SK-N-SH (cell line): ENCODE results near the gene UBE2N. TPM values are rescaled to one million over a fixed set of nuclear protein-coding genes. Genes with fewer than 3 reads are reported as not detected.
A peak's percentile ranks its signal among the peaks of the same experiment; 100 is the strongest.

ENCODE experiments used
- CTCF ChIA-PET: fragments of 300-600, 350-600 bp; formaldehyde crosslinking; extraction: SDS; loops from one replicate; lab custom pipeline; 2021; lab: Yijun Ruan, JAX
- POLR2A ChIA-PET: fragments of 350-600 bp; sonication (Branson Sonifier 250); formaldehyde crosslinking; extraction: SDS; loops from one replicate; lab custom pipeline; 2020; ENCODE audit warnings: antibody characterized with exemption, inconsistent platforms; lab: Yijun Ruan, JAX
- DNase-seq: peaks from one replicate; pipeline ENCODE4 v3.0.0; 2012
- H2AFZ ChIP-seq: fragments of 200-600 bp; sonication (generic); 2 replicates; pipeline ENCODE4 v1.8.1; 2016; ENCODE audit warnings: antibody characterized with exemption, mild to moderate bottlenecking, low read depth
- H3F3A ChIP-seq: fragments of 200-600 bp; sonication (generic); replicated peaks from 2 replicates; pipeline ENCODE3; 2016; ENCODE audit warnings: antibody characterized with exemption, mild to moderate bottlenecking; ENCODE audit not compliant: insufficient read depth
- H3K27ac ChIP-seq, 2 experiments: fragments of 200-500 bp in 1 of 2; fragments of 200-600 bp in 1 of 2; sonication (Bioruptor generic) in 1 of 2; sonication (generic), shearing (Covaris generic) in 1 of 2; 2 replicates each; pipeline versions ENCODE4 v1.5.1 to v1.6.1; 2014 to 2016; ENCODE audit warnings: low read depth in 2 of 2, inconsistent platforms in 1 of 2, low read length in 1 of 2, mild to moderate bottlenecking in 1 of 2, mixed read lengths in 1 of 2
- H3K27me3 ChIP-seq: fragments of 200-600 bp; sonication (generic), shearing (Covaris generic); 2 replicates; pipeline ENCODE4 v1.6.1; 2016; ENCODE audit warnings: mixed run types; ENCODE audit not compliant: insufficient read depth
- H3K36me3 ChIP-seq, 2 experiments: fragments of 200-500 bp in 1 of 2; fragments of 200-600 bp in 1 of 2; sonication (Bioruptor generic) in 1 of 2; sonication (generic) in 1 of 2; replicated peaks in 1 of 2; 2 replicates each; pipeline versions ENCODE3 to v1.5.1; 2014 to 2016; ENCODE audit warnings: low read length in 1 of 2, mild to moderate bottlenecking in 1 of 2; ENCODE audit not compliant: insufficient read depth in 2 of 2, control insufficient read depth in 1 of 2
- H3K4me1 ChIP-seq, 2 experiments: fragments of 200-500 bp in 1 of 2; fragments of 200-600 bp in 1 of 2; sonication (Bioruptor generic) in 1 of 2; sonication (generic), shearing (Covaris generic) in 1 of 2; 2 replicates each; pipeline versions ENCODE4 v1.5.1 to v1.6.1; 2014 to 2016; ENCODE audit warnings: low read depth in 1 of 2, low read length in 1 of 2, mixed run types in 1 of 2; ENCODE audit not compliant: insufficient read depth in 2 of 2, control insufficient read depth in 1 of 2
- H3K4me2 ChIP-seq: fragments of 200-600 bp; sonication (generic), shearing (Covaris generic); 2 replicates; pipeline ENCODE4 v1.6.1; 2017; ENCODE audit warnings: mixed run types
- H3K4me3 ChIP-seq, 2 experiments: fragments of 200-500 bp in 1 of 2; fragments of 200-600 bp in 1 of 2; sonication (Bioruptor generic) in 1 of 2; sonication (generic), shearing (Covaris generic) in 1 of 2; 2 replicates each; pipeline versions ENCODE4 v1.5.1 to v1.8.1; 2014 to 2016; ENCODE audit warnings: low read depth in 2 of 2, inconsistent platforms in 1 of 2, low read length in 1 of 2, mild to moderate bottlenecking in 1 of 2, mixed read lengths in 1 of 2, moderate library complexity in 1 of 2
- H3K79me2 ChIP-seq: fragments of 200-600 bp; sonication (generic); 2 replicates; pipeline ENCODE4 v1.8.1; 2017; ENCODE audit warnings: mild to moderate bottlenecking; ENCODE audit not compliant: insufficient read depth
- H3K9ac ChIP-seq: fragments of 200-600 bp; sonication (generic); 2 replicates; pipeline ENCODE4 v1.6.1; 2017; ENCODE audit warnings: mixed run types
- H3K9me2 ChIP-seq: fragments of 200-600 bp; sonication (generic); 2 replicates; pipeline ENCODE4 v1.6.1; 2017; ENCODE audit warnings: mixed run types
- H3K9me3 ChIP-seq: fragments of 200-600 bp; sonication (generic); 2 replicates; pipeline ENCODE4 v1.6.1; 2017; ENCODE audit warnings: mixed run types, mild to moderate bottlenecking, moderate library complexity
- H4K20me1 ChIP-seq: fragments of 200-600 bp; sonication (generic); 2 replicates; pipeline ENCODE4 v1.6.1; 2017; ENCODE audit warnings: mild to moderate bottlenecking, mixed run types; ENCODE audit not compliant: insufficient read depth
- CTCF ChIP-seq: fragments of 200-600 bp; sonication (generic); IDR thresholded peaks from 2 replicates; pipeline ENCODE4 v1.6.1; 2017; ENCODE audit warnings: antibody characterized with exemption, mild to moderate bottlenecking, moderate library complexity
- EP300 ChIP-seq, 2 experiments: IDR thresholded peaks; 2 replicates each; pipeline versions ENCODE4 v1.4.0 to v1.6.1; 2012; ENCODE audit warnings: borderline replicate concordance in 1 of 2, low read depth in 1 of 2, low read length in 1 of 2
- EZH2phosphoT487 ChIP-seq: fragments of 200-600 bp; sonication (generic); IDR thresholded peaks from 2 replicates; pipeline ENCODE4 v1.6.1; 2017; ENCODE audit warnings: low read depth, mixed run types, mild to moderate bottlenecking, antibody characterized with exemption, moderate library complexity, borderline replicate concordance
- FOXM1 ChIP-seq: IDR thresholded peaks from 2 replicates; pipeline ENCODE4 v1.4.0; 2012; ENCODE audit warnings: low read depth, mild to moderate bottlenecking
- IRF3 ChIP-seq: fragments of 150-350 bp; IDR thresholded peaks from 2 replicates; pipeline ENCODE4 v1.6.1; 2016; ENCODE audit warnings: mild to moderate bottlenecking, low read depth, low read length
- MEF2A ChIP-seq: IDR thresholded peaks from 2 replicates; pipeline ENCODE4 v1.4.0; 2012; ENCODE audit warnings: low read depth, borderline replicate concordance
- MXI1 ChIP-seq: IDR thresholded peaks from 2 replicates; pipeline ENCODE4 v1.6.1; 2012; ENCODE audit warnings: mild to moderate bottlenecking, low read depth, low read length, improper control_type of control experiment
- NRF1 ChIP-seq: IDR thresholded peaks from 2 replicates; pipeline ENCODE4 v1.6.1; 2012; ENCODE audit warnings: low read depth, mild to moderate bottlenecking, low read length
- RCOR1 ChIP-seq: fragments of 150-350 bp; IDR thresholded peaks from 2 replicates; pipeline ENCODE4 v1.6.1; 2017; ENCODE audit warnings: antibody characterized with exemption, low read length
- SIN3A ChIP-seq: IDR thresholded peaks from 2 replicates; pipeline ENCODE4 v1.6.1; 2012; ENCODE audit warnings: low read depth, mild to moderate bottlenecking, low read length, moderate library complexity, borderline replicate concordance
- SMC3 ChIP-seq: IDR thresholded peaks from 2 replicates; pipeline ENCODE4 v1.6.1; 2012; ENCODE audit warnings: low read depth, low read length, improper control_type of control experiment
- TCF12 ChIP-seq: IDR thresholded peaks from 2 replicates; pipeline ENCODE4 v1.4.0; 2012
- TEAD4 ChIP-seq: IDR thresholded peaks from 2 replicates; pipeline ENCODE4 v1.4.0; 2012; ENCODE audit warnings: mild to moderate bottlenecking, borderline replicate concordance; ENCODE audit not compliant: insufficient read depth
- USF1 ChIP-seq: IDR thresholded peaks from 2 replicates; pipeline ENCODE4 v1.4.0; 2012; ENCODE audit warnings: low read depth, borderline replicate concordance
- ZBTB33 ChIP-seq: IDR thresholded peaks from 2 replicates; pipeline ENCODE4 v1.4.0; 2012; ENCODE audit warnings: low read depth, borderline replicate concordance
- WGBS: methylation state at CpG from one replicate; pipeline ENCODE4 v1.1.6; 2017; ENCODE audit warnings: low lambda C conversion rate; 5-methylcytosine and 5-hydroxymethylcytosine counted together
- polyA plus RNA-seq, 3 experiments: library from polyadenylated mRNA; depleted of rRNA; stranded (reverse); fragments of >200 nt; gene quantifications; 2 replicates each; pipeline ENCODE4 v1.2.3, GENCODE V29; 2012

UBE2N gene
- polyA plus RNA-seq, 1 of the 3 experiments (the other 2 are of a cell fraction) = 102 TPM

DNA sequence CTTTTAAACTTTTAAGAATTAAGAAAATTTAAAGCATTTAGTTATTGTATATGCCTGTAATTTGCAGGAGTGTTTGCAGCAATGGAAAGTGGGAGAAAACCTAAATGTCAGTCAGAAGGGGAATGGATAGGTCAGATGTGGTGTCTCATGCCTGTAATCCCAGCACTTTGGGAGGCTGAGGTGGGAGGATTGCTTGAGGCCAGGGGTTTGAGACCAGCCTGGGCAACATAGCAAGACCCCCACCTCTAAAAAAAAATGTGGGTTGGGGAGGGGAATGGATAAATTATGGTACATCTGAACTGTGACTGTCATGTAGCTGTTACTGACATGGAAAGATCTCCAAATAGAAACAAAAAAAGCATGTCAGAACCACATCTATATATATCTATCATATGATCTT is 27.6 kb upstream of the UBE2N start:
- H3K36me3 ChIP-seq = peaks cover 16 to 37% of the 10 kb centered on the region in 2 experiments
- POLR2A ChIA-PET = no interaction called here
- peak overlapping the region; percentile 85 for H3K4me2 ChIP-seq

DNA sequence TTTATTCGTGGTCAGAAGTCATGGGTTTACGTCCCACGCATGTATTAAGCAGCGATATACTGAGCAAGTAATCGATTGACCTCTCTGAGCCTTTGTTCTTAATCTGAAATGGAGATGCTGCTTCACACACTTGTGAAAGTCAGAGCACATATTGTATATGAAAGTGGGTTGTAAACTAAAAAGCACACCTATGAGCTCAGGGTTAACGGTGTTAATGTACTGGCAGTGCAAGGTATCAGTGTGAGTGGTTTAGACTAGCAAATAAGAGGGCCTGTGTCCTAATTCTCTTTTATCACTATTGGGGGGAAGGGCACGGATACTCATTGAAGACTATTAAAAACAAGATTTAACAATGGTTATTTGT is 26.2 kb upstream of the UBE2N start:
- no peaks in the 10 kb centered on the region for H3F3A ChIP-seq
- ChIA-PET CTCF (interaction anchor here (0.7 to 1.9 kb wide), 9 partner anchors 9 to 634 kb away, joined by 4 to 7 read pairs (median 5); partner anchors contain the start of gene UBE2N), POLR2A (no interaction called here)
- under 1% methylated on average over 7 of the region's 7 CpGs for WGBS
- H3K9ac ChIP-seq = peak overlapping the region; percentile 89
- H3K27me3 ChIP-seq = no peaks in the 10 kb centered on the region
- H3K27ac ChIP-seq = peak overlapping the region; percentile 89 to 95
- peak overlapping the region; percentile 79 to 84 for H3K4me3 ChIP-seq
- H3K4me1 ChIP-seq = peaks cover 5% of the 10 kb centered on the region in 2 experiments; a peak in 2 of 4 replicates
- H3K79me2 ChIP-seq = peaks cover 55% of the 10 kb centered on the region
- H3K9me3 ChIP-seq = no peaks in the 10 kb centered on the region
- peaks cover 16 to 28% of the 10 kb centered on the region in 2 experiments for H3K36me3 ChIP-seq
- no peaks in the 10 kb centered on the region for H3K9me2 ChIP-seq
- H4K20me1 ChIP-seq = peaks cover 5% of the 10 kb centered on the region; the same call in 1 of the 2 replicates
- DNase-seq = no peak
- peak overlapping the region; percentile 85 for H3K4me2 ChIP-seq
- peak overlapping the region; percentile 84 for H2AFZ ChIP-seq
- TF ChIP-seq EP300 (IDR thresholded peaks at IDR 0.05; ENCODE audit: borderline replicate concordance in 1 of 2, low read depth in 1 of 2, low read length in 1 of 2) = no peak
- no peak for TF ChIP-seq ZBTB33
- no peak for TF ChIP-seq USF1
- TF ChIP-seq TEAD4 = no peak
- TF ChIP-seq MEF2A = no peak
- no peak for TF ChIP-seq CTCF
- no peak for TF ChIP-seq EZH2phosphoT487
- TF ChIP-seq FOXM1 = no peak

More for the DNA sequence above, 27.6 kb upstream of the UBE2N start:
- DNase-seq = no peak
- Histone ChIP-seq H2AFZ (no peak overlapping the region), H3K4me3 (no peak overlapping the region), H3K4me1 (peaks cover 5% of the 10 kb centered on the region in 2 experiments; a peak in 2 of 4 replicates), H3K9ac (peak overlapping the region; percentile 6; the same call in 1 of the 2 replicates)
- TF ChIP-seq NRF1 (no peak), MXI1 (no peak), RCOR1 (no peak), IRF3 (no peak), TCF12 (no peak), TEAD4 (no peak), CTCF (no peak), EP300 (IDR thresholded peaks at IDR 0.05; ENCODE audit: borderline replicate concordance in 1 of 2, low read depth in 1 of 2, low read length in 1 of 2) (no peak), SIN3A (no peak), SMC3 (no peak)
- TF ChIP-seq, all 33 proteins: peak for 0
- H4K20me1 ChIP-seq = peaks cover 5% of the 10 kb centered on the region; the same call in 1 of the 2 replicates
- H3K27ac ChIP-seq = no peak overlapping the region
- CTCF ChIA-PET = interaction anchor here (0.7 to 0.9 kb wide), 2 partner anchors 33 to 632 kb away, joined by 3 read pairs; no protein-coding TSS in a partner anchor
- H3K79me2 ChIP-seq = peaks cover 67% of the 10 kb centered on the region
- H3K9me2 ChIP-seq = no peaks in the 10 kb centered on the region
- no peaks in the 10 kb centered on the region for H3K9me3 ChIP-seq
- no peaks in the 10 kb centered on the region for H3K27me3 ChIP-seq
- H3F3A ChIP-seq = no peaks in the 10 kb centered on the region
